Gastroesophageal sphincter (tissue), 3 donors: ENCODE results near the gene PRKD1.

Experiments used
- CTCF ChIP-seq, 4 experiments: fragments of 200-600 bp in 2 of 4; fragments of 450-650 bp in 2 of 4; sonication (generic) in 1 of 4; IDR thresholded peaks; one replicate each; pipeline ENCODE4 v1.5.1; 2017 to 2019; ENCODE audit warnings: antibody characterized with exemption in 4 of 4, mild to moderate bottlenecking in 2 of 4, moderate library complexity in 2 of 4
- EP300 ChIP-seq: sonication (generic); formaldehyde crosslinking; IDR thresholded peaks from one replicate; pipeline ENCODE4 v1.6.1; 2017; ENCODE audit warnings: antibody characterized with exemption, mild to moderate bottlenecking
- POLR2A ChIP-seq, 2 donors: fragments of 450-650 bp; IDR thresholded peaks; one replicate each; pipeline ENCODE4 v1.6.1; 2017; ENCODE audit warnings: antibody characterized with exemption in 2 of 2, mild to moderate bottlenecking in 2 of 2, moderate library complexity in 1 of 2
- POLR2AphosphoS5 ChIP-seq: sonication (generic); formaldehyde crosslinking; IDR thresholded peaks from one replicate; pipeline ENCODE4 v1.6.1; 2017; ENCODE audit warnings: antibody characterized with exemption

GRCh38 chr14:29608861-29609260, 318.8 kb downstream of the PRKD1 start:
- TF ChIP-seq CTCF (IDR thresholded peaks at IDR 0.05) (no peak), POLR2A (IDR thresholded peaks at IDR 0.05) (no peak), EP300 (no peak), POLR2AphosphoS5 (no peak)
